HepG2 (cell line): ENCODE data around the gene PCGF2. TPM values are rescaled to one million over a fixed set of nuclear protein-coding genes. Genes with fewer than 3 reads are reported as not detected.

ENCODE experiments used
- BRD4 ChIP-seq: sonication (generic); formaldehyde crosslinking; IDR thresholded peaks from 2 replicates; pipeline ENCODE4 v1.4.0; 2020; ENCODE audit warnings: missing genetic modification reagents
- DNMT1 ChIP-seq: sonication (generic); formaldehyde crosslinking; IDR thresholded peaks from 2 replicates; pipeline ENCODE4 v1.5.1; 2020; ENCODE audit warnings: mild to moderate bottlenecking, missing genetic modification reagents
- ETV5 ChIP-seq: IDR thresholded peaks from 2 replicates; pipeline ENCODE4 v1.6.1; 2018; ENCODE audit warnings: missing biosample characterization, missing genetic modification reagents, inconsistent platforms, borderline replicate concordance
- GABPB1 ChIP-seq: IDR thresholded peaks from 2 replicates; pipeline ENCODE4 v1.6.1; 2016; ENCODE audit warnings: mild to moderate bottlenecking, missing genetic modification reagents, moderate library complexity, missing compliant biosample characterization
- IRX3 ChIP-seq: sonication (generic); formaldehyde crosslinking; IDR thresholded peaks from 2 replicates; pipeline ENCODE4 v1.8.1; 2023; ENCODE audit warnings: mild to moderate bottlenecking, low read depth, missing genetic modification reagents, borderline replicate concordance
- KLF16 ChIP-seq, 2 experiments: sonication (generic) in 1 of 2; formaldehyde crosslinking in 1 of 2; IDR thresholded peaks; 2 replicates each; pipeline versions ENCODE4 v1.6.1 to v1.8.0; 2016 to 2023; ENCODE audit warnings: missing genetic modification reagents in 2 of 2, missing compliant biosample characterization in 1 of 2
- MED1 ChIP-seq: sonication (generic); formaldehyde crosslinking; IDR thresholded peaks from 2 replicates; pipeline ENCODE4 v1.4.0; 2020; ENCODE audit warnings: missing genetic modification reagents
- MIER2 ChIP-seq: IDR thresholded peaks from 2 replicates; pipeline ENCODE4 v1.6.1; 2016; ENCODE audit warnings: missing biosample characterization, missing genetic modification reagents
- RBM22 ChIP-seq: fragments of 200-400 bp; formaldehyde crosslinking; optimal IDR thresholded peaks from 2 replicates; pipeline ENCODE3; 2017; ENCODE audit warnings: mild to moderate bottlenecking, low read length, moderate library complexity
- SALL1 ChIP-seq: sonication (generic); formaldehyde crosslinking; IDR thresholded peaks from 2 replicates; pipeline ENCODE4 v1.8.0; 2022; ENCODE audit warnings: mild to moderate bottlenecking, missing genetic modification reagents
- SP5 ChIP-seq: IDR thresholded peaks from 2 replicates; pipeline ENCODE4 v1.6.1; 2016; ENCODE audit warnings: low read depth, borderline replicate concordance
- TARDBP ChIP-seq: sonication (generic); formaldehyde crosslinking; IDR thresholded peaks from 2 replicates; pipeline ENCODE4 v1.8.0; 2022; ENCODE audit warnings: mild to moderate bottlenecking, missing genetic modification reagents
- TEAD2 ChIP-seq: sonication (generic); formaldehyde crosslinking; IDR thresholded peaks from 2 replicates; pipeline ENCODE4 v1.9.0; 2021; ENCODE audit warnings: missing genetic modification reagents
- THAP11 ChIP-seq: IDR thresholded peaks from 2 replicates; pipeline ENCODE4 v1.6.1; 2016; ENCODE audit warnings: missing biosample characterization, missing genetic modification reagents
- TSC22D2 ChIP-seq: sonication (generic); formaldehyde crosslinking; IDR thresholded peaks from 2 replicates; pipeline ENCODE4 v1.5.1; 2020; ENCODE audit warnings: missing genetic modification reagents, mild to moderate bottlenecking, borderline replicate concordance
- U2AF1 ChIP-seq: fragments of 200-400 bp; formaldehyde crosslinking; optimal IDR thresholded peaks from 2 replicates; pipeline ENCODE3; 2017; ENCODE audit warnings: mild to moderate bottlenecking, low read depth, low read length
- XRCC5 ChIP-seq: fragments of 200-400 bp; formaldehyde crosslinking; optimal IDR thresholded peaks from 2 replicates; pipeline ENCODE3; 2017; ENCODE audit warnings: mild to moderate bottlenecking, low read length
- ZFP1 ChIP-seq: IDR thresholded peaks from 2 replicates; pipeline ENCODE4 v1.6.1; 2016
- ZNF746 ChIP-seq: sonication (generic); formaldehyde crosslinking; IDR thresholded peaks from 2 replicates; pipeline ENCODE4 v1.8.0; 2022; ENCODE audit warnings: mild to moderate bottlenecking, missing genetic modification reagents
- ZSCAN21 ChIP-seq: sonication (generic); formaldehyde crosslinking; IDR thresholded peaks from 2 replicates; pipeline ENCODE4 v1.8.0; 2022; ENCODE audit warnings: mild to moderate bottlenecking, missing genetic modification reagents, moderate library complexity, borderline replicate concordance
- ZSCAN9 ChIP-seq: IDR thresholded peaks from 2 replicates; pipeline ENCODE4 v1.6.1; 2016; ENCODE audit warnings: borderline replicate concordance
- polyA plus RNA-seq, 8 experiments: library from polyadenylated mRNA; depleted of rRNA in 3 of 8; stranded (reverse) in 7 of 8; unstranded in 1 of 8; fragments of >200 nt; fragmentation: Illumina TruSeq in 4 of 8; extraction: Trizol in 4 of 8; gene quantifications; 2 replicates each; pipeline versions ENCODE4 v1.2.1 to v1.2.3, GENCODE V29; 2011 to 2016; ENCODE audit warnings: low read depth in 4 of 8, missing spikeins in 1 of 8, mixed read lengths in 1 of 8; ENCODE audit not compliant: insufficient read depth in 1 of 8
- total RNA-seq, 5 experiments: library from RNA; depleted of rRNA; stranded (reverse); fragments of >200 nt; fragmentation: Illumina TruSeq; extraction: Trizol; gene quantifications; 2 replicates each; pipeline ENCODE4 v1.2.3, GENCODE V29; 2016; ENCODE audit warnings: low read depth in 1 of 5
- TF ChIP-seq, protein P1 (sequence below): sonication (generic); formaldehyde crosslinking; IDR thresholded peaks from 2 replicates; pipeline ENCODE4 v1.8.0; 2022; ENCODE audit warnings: mild to moderate bottlenecking, missing genetic modification reagents, borderline replicate concordance
- TF ChIP-seq, protein P2 (sequence below): sonication (generic); formaldehyde crosslinking; IDR thresholded peaks from 2 replicates; pipeline ENCODE4 v1.4.0; 2020; ENCODE audit warnings: missing genetic modification reagents
- TF ChIP-seq, protein P3 (sequence below): sonication (generic); formaldehyde crosslinking; IDR thresholded peaks from 2 replicates; pipeline ENCODE4 v1.5.0; 2020; ENCODE audit warnings: mild to moderate bottlenecking, missing genetic modification reagents
- TF ChIP-seq, protein P4 (sequence below): sonication (generic); formaldehyde crosslinking; IDR thresholded peaks from 2 replicates; pipeline ENCODE4 v1.4.0; 2020; ENCODE audit warnings: mild to moderate bottlenecking, missing genetic modification reagents

The PCGF2 gene
- total and polyA plus RNA-seq, 2 of the 13 experiments (the other 11 are each of a cell fraction or from before 2014, with no cell fraction given) = 11.6 to 29.4 TPM

DNA sequence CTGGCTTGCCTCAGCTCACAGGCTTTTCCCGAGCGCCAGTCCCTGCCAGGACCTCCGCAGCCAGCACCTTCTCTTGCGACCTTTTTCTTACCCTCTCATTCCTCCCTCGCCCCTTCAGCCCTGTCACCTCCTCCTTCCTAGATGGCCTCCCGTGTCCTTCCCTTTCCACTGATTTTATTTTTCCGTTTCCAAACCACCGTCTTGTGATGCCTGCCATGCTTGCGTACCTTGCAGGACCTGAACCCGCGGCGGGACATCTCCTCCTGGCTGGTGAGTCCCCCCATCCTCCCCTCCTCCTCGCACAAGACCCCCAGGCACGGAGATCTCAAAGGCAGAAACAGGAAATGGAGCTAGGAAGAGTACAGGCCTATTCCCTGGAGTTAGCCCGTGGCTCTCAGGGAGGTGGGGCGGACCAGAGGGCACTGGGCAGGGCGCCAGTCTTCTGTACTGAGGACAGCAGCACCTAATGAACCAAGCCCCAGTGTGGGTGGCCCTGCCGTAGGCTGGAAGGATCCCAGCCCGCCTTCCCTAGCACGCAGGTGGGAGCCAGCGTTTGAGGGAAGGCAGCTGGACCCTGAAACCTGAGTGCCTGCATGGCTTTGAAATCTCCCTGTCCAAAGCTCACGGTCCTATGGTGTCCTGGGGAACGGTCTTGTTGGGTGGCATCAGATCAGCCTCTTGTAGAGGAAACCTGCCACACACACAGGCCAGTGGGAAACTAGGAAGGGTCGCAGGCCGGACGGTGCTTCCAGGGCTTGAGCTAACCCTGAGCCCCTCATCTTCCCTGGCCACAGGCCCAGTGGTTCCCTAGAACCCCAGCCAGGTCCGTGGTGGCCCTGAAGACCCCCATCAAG, 17.4 kb downstream of the PCGF2 start (continued):
- TF ChIP-seq ETV5 (CRISPR knock-in tag) = peak; percentile 63; the same call in 1 of the 2 replicates
- TF ChIP-seq MED1 (CRISPR knock-in tag) = peak; percentile 77
- TF ChIP-seq, protein P1, sequence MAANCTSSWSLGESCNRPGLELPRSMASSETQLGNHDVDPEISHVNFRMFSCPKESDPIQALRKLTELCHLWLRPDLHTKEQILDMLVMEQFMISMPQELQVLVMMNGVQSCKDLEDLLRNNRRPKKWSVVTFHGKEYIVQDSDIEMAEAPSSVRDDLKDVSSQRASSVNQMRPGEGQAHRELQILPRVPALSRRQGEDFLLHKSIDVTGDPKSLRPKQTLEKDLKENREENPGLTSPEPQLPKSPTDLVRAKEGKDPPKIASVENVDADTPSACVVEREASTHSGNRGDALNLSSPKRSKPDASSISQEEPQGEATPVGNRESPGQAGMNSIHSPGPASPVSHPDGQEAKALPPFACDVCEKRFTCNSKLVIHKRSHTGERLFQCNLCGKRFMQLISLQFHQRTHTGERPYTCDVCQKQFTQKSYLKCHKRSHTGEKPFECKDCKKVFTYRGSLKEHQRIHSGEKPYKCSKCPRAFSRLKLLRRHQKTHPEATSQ (CRISPR knock-in tag) = 0 out of 2 replicates have a peak, but pooled peaks have one; percentile 61
- TF ChIP-seq KLF16 (CRISPR knock-in tag; IDR thresholded peaks at IDR 0.05) = peak in 1 of 2 experiments; percentile 81; a peak in 2 of 4 replicates
- TF ChIP-seq THAP11 = peak; percentile 63; the same call in 1 of the 2 replicates
- TF ChIP-seq ZSCAN9 (CRISPR knock-in tag) = peak; percentile 93
- peak; percentile 92 for TF ChIP-seq SP5 (CRISPR knock-in tag)
- TF ChIP-seq BRD4 = peak; percentile 75
- TF ChIP-seq, protein P2, sequence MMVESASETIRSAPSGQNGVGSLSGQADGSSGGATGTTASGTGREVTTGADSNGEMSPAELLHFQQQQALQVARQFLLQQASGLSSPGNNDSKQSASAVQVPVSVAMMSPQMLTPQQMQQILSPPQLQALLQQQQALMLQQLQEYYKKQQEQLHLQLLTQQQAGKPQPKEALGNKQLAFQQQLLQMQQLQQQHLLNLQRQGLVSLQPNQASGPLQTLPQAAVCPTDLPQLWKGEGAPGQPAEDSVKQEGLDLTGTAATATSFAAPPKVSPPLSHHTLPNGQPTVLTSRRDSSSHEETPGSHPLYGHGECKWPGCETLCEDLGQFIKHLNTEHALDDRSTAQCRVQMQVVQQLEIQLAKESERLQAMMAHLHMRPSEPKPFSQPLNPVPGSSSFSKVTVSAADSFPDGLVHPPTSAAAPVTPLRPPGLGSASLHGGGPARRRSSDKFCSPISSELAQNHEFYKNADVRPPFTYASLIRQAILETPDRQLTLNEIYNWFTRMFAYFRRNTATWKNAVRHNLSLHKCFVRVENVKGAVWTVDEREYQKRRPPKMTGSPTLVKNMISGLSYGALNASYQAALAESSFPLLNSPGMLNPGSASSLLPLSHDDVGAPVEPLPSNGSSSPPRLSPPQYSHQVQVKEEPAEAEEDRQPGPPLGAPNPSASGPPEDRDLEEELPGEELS (CRISPR knock-in tag) = peak; percentile 37; the same call in 1 of the 2 replicates
- peak; percentile 85 for TF ChIP-seq RBM22
- TF ChIP-seq U2AF1 = peak; percentile 93
- TF ChIP-seq, protein P3, sequence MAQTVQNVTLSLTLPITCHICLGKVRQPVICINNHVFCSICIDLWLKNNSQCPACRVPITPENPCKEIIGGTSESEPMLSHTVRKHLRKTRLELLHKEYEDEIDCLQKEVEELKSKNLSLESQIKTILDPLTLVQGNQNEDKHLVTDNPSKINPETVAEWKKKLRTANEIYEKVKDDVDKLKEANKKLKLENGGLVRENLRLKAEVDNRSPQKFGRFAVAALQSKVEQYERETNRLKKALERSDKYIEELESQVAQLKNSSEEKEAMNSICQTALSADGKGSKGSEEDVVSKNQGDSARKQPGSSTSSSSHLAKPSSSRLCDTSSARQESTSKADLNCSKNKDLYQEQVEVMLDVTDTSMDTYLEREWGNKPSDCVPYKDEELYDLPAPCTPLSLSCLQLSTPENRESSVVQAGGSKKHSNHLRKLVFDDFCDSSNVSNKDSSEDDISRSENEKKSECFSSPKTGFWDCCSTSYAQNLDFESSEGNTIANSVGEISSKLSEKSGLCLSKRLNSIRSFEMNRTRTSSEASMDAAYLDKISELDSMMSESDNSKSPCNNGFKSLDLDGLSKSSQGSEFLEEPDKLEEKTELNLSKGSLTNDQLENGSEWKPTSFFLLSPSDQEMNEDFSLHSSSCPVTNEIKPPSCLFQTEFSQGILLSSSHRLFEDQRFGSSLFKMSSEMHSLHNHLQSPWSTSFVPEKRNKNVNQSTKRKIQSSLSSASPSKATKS = no peak
- TF ChIP-seq, protein P4, sequence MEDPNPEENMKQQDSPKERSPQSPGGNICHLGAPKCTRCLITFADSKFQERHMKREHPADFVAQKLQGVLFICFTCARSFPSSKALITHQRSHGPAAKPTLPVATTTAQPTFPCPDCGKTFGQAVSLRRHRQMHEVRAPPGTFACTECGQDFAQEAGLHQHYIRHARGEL (CRISPR knock-in tag) = peak; percentile 76; the same call in 1 of the 2 replicates
- no peak; the same call in 1 of the 2 replicates for TF ChIP-seq MIER2 (CRISPR knock-in tag)
- TF ChIP-seq XRCC5 = peak; percentile 43
- TF ChIP-seq TARDBP (CRISPR knock-in tag) = peak; percentile 96
- peak; percentile 64 for TF ChIP-seq GABPB1
- 0 out of 2 replicates have a peak, but pooled peaks have one; percentile 54 for TF ChIP-seq TSC22D2 (CRISPR knock-in tag)
- peak; percentile 71; the same call in 1 of the 2 replicates for TF ChIP-seq ZNF746 (CRISPR knock-in tag)
- TF ChIP-seq ZSCAN21 = peak; percentile 78
- TF ChIP-seq TEAD2 (CRISPR knock-in tag) = no peak
- peak; percentile 63 for TF ChIP-seq SALL1 (CRISPR knock-in tag)
- TF ChIP-seq ZFP1 (CRISPR knock-in tag) = 0 out of 2 replicates have a peak, but pooled peaks have one; percentile 51
- TF ChIP-seq DNMT1 (CRISPR knock-in tag) = 0 out of 2 replicates have a peak, but pooled peaks have one; percentile 27
- 0 out of 2 replicates have a peak, but pooled peaks have one; percentile 16 for TF ChIP-seq IRX3 (CRISPR knock-in tag)
